ENCODE results near the gene ZC3H18.

GRCh38 chr16:88533932-88534637 lies 36.1 kb upstream of the ZC3H18 start:
- no peak for TF ChIP-seq POLR2AphosphoS5 (IDR thresholded peaks at IDR 0.05)
- TF ChIP-seq, protein P1, sequence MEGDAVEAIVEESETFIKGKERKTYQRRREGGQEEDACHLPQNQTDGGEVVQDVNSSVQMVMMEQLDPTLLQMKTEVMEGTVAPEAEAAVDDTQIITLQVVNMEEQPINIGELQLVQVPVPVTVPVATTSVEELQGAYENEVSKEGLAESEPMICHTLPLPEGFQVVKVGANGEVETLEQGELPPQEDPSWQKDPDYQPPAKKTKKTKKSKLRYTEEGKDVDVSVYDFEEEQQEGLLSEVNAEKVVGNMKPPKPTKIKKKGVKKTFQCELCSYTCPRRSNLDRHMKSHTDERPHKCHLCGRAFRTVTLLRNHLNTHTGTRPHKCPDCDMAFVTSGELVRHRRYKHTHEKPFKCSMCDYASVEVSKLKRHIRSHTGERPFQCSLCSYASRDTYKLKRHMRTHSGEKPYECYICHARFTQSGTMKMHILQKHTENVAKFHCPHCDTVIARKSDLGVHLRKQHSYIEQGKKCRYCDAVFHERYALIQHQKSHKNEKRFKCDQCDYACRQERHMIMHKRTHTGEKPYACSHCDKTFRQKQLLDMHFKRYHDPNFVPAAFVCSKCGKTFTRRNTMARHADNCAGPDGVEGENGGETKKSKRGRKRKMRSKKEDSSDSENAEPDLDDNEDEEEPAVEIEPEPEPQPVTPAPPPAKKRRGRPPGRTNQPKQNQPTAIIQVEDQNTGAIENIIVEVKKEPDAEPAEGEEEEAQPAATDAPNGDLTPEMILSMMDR (IDR thresholded peaks at IDR 0.05): no peak
